ENCODE data around the gene UMOD. TPM values are rescaled to one million over a fixed set of nuclear protein-coding genes. Genes with fewer than 3 reads are reported as not detected.

The UMOD gene
- not detected in 3 replicates for total RNA-seq
- long read RNA-seq: 0 reads

- DNase-seq (ENCODE audit: low spot score): no peak
These were observed at the start of gene UMOD for GRCh38 chr16:20352615-20353014. Gene UMOD, minus strand, starts transcription at chr16:20352715. Its CDS starts 1,978 bp downstream, at chr16:20350737.

DNA sequence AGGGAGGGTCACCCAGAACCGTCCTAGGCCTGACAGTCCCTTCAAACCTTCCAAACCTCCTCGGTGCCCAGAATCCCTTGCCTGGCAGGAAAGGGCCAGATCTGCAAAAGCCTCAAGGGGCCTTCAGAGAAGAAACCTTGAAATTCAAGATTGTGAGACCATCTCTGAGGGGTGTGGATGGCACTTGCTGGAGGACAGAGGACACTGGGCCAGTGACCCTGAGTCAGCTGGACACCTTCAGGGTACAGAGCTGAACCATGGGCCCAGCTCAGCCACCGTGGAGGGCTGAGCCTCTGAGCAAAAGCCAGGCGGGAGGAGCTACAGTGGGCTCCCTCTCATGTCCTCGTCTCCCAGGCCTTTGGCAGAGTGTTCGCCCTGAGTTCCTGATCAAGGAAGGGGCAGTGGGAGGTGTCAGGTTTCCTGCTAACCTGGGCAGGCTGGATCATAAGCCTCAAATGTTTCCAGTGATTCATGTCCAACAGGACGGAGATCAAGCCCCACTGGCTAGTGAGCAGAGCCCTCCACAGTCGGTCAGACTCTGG, 49.0 kb upstream of the UMOD start:
- H3K9me3 Mint-ChIP-seq (ENCODE audit: low read depth): no peaks in the 10 kb centered on the region
- H3K4me3 Mint-ChIP-seq (ENCODE audit: unreplicated experiment): no peak overlapping the region
- no peak overlapping the region for H3K27ac Mint-ChIP-seq (ENCODE audit: unreplicated experiment)
- DNase-seq (ENCODE audit: low spot score): no peak
- H3K27me3 Mint-ChIP-seq (ENCODE audit: low read depth): no peaks in the 10 kb centered on the region
- TF ChIP-seq CTCF (IDR thresholded peaks at IDR 0.05): no peak
- peaks cover 3% of the 10 kb centered on the region for H3K4me1 Mint-ChIP-seq (ENCODE audit: low read depth)
- no peaks in the 10 kb centered on the region for H3K36me3 Mint-ChIP-seq (ENCODE audit: low read depth)

More at GRCh38 chr16:20352615-20353014, at the start of gene UMOD:
- Mint-ChIP-seq H3K9me3 (ENCODE audit: low read depth) (peaks cover 5% of the 10 kb centered on the region), H3K4me3 (ENCODE audit: unreplicated experiment) (no peak within 1 kb of the TSS), H3K27ac (ENCODE audit: unreplicated experiment) (no peak within 1 kb of the TSS), H3K36me3 (ENCODE audit: low read depth) (no peaks in the 10 kb centered on the region), H3K27me3 (ENCODE audit: low read depth) (peaks cover 2% of the 10 kb centered on the region), H3K4me1 (ENCODE audit: low read depth) (no peaks in the 10 kb centered on the region)
- no peak for TF ChIP-seq CTCF (IDR thresholded peaks at IDR 0.05)

- Mint-ChIP-seq H3K27me3 (ENCODE audit: low read depth) (no peaks in the 10 kb centered on the region), H3K27ac (ENCODE audit: unreplicated experiment) (no peak overlapping the region), H3K36me3 (ENCODE audit: low read depth) (no peaks in the 10 kb centered on the region), H3K4me1 (ENCODE audit: low read depth) (no peaks in the 10 kb centered on the region), H3K9me3 (ENCODE audit: low read depth) (no peaks in the 10 kb centered on the region), H3K4me3 (ENCODE audit: unreplicated experiment) (no peak overlapping the region)
- DNase-seq (ENCODE audit: low spot score): no peak
- no peak for TF ChIP-seq CTCF (IDR thresholded peaks at IDR 0.05)
These were observed 48.6 kb upstream of the UMOD start for GRCh38 chr16:20401066-20401465.

DNA sequence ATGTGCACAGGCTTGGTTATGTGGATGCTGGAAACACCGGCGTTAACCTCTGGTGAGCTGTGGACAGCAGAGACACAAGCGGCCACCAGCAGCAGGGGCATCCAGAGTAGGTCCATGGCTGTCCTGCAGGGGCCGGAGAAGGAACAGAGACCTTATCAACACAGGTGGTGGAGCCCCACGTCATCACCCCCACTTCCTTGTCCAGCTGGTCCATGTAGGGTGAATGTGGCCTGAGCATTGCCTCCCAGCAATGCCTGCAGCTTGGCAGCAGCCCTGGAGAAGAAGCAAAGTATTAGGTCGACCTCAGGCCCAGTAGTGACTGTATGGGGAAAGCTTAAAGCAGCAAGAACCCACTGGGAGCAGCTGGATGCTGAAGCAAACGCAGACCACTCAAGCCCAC, 46.7 kb upstream of the UMOD start:
- Mint-ChIP-seq H3K27ac (ENCODE audit: unreplicated experiment) (no peak overlapping the region), H3K9me3 (ENCODE audit: low read depth) (no peaks in the 10 kb centered on the region), H3K36me3 (ENCODE audit: low read depth) (no peaks in the 10 kb centered on the region), H3K4me3 (ENCODE audit: unreplicated experiment) (no peak overlapping the region), H3K4me1 (ENCODE audit: low read depth) (peaks cover 1% of the 10 kb centered on the region), H3K27me3 (ENCODE audit: low read depth) (no peaks in the 10 kb centered on the region)
- no peak for TF ChIP-seq CTCF (IDR thresholded peaks at IDR 0.05)
- DNase-seq (ENCODE audit: low spot score): no peak

- Mint-ChIP-seq H3K9me3 (ENCODE audit: low read depth) (no peaks in the 10 kb centered on the region), H3K4me3 (ENCODE audit: unreplicated experiment) (no peak overlapping the region), H3K27ac (ENCODE audit: unreplicated experiment) (no peak overlapping the region), H3K36me3 (ENCODE audit: low read depth) (no peaks in the 10 kb centered on the region), H3K4me1 (ENCODE audit: low read depth) (peaks cover 7% of the 10 kb centered on the region), H3K27me3 (ENCODE audit: low read depth) (no peaks in the 10 kb centered on the region)
- DNase-seq (ENCODE audit: low spot score): no peak
- no peak for TF ChIP-seq CTCF (IDR thresholded peaks at IDR 0.05)
These were observed 46.1 kb upstream of the UMOD start for GRCh38 chr16:20398603-20399002.
